Measurements from ENCODE around the gene CLN5.

CLN5 gene

DNA sequence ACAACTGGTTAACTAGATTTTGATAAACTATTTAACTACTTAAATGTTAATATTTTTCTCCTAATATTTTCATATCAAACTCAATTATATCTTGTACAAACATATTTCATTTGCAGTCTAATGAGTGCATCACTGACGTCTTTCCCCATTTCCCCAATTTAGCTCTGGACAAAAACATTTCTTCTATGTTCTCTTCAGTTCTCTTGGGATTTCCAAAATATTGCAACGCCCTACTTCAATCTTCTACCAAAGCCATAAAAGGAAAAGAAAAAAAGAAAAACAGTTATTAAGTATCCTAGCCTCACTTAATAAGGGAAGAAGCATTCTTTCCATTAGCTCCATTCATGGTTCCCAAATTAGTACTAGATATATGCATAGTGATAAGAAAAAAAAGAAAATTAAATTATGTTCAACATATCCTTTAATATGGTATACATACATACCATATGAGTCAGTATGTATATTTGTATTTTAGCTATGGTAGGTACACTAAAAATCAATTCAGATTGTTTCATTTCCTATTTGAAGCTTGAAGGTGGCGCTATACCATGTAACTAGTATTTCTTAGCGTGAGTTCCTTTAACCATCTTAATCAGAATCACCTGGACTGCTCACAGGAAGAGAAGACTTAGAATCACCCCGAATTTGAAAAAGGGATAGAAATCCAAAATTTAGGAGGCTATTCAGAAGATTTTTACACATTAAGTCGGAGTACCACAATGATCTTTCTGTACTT, 25.2 kb downstream of the CLN5 start:
- no peak for TF ChIP-seq EZH2 (IDR thresholded peaks at IDR 0.05; ENCODE audit: borderline replicate concordance, low read length)
- TF ChIP-seq, protein P1, sequence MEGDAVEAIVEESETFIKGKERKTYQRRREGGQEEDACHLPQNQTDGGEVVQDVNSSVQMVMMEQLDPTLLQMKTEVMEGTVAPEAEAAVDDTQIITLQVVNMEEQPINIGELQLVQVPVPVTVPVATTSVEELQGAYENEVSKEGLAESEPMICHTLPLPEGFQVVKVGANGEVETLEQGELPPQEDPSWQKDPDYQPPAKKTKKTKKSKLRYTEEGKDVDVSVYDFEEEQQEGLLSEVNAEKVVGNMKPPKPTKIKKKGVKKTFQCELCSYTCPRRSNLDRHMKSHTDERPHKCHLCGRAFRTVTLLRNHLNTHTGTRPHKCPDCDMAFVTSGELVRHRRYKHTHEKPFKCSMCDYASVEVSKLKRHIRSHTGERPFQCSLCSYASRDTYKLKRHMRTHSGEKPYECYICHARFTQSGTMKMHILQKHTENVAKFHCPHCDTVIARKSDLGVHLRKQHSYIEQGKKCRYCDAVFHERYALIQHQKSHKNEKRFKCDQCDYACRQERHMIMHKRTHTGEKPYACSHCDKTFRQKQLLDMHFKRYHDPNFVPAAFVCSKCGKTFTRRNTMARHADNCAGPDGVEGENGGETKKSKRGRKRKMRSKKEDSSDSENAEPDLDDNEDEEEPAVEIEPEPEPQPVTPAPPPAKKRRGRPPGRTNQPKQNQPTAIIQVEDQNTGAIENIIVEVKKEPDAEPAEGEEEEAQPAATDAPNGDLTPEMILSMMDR (IDR thresholded peaks at IDR 0.05; ENCODE audit: low read length) = peak; percentile 75
- Histone ChIP-seq H2AFZ (ENCODE audit: low read length) (no peak overlapping the region), H3K79me2 (ENCODE audit: insufficient read depth, low read length) (peaks cover 42% of the 10 kb centered on the region), H3K27ac (ENCODE audit: low read depth, low read length, poor library complexity, severe bottlenecking) (no peak overlapping the region), H3K4me2 (ENCODE audit: low read length) (no peak overlapping the region), H3F3A (ENCODE audit: insufficient read depth, low read length) (no peaks in the 10 kb centered on the region), H3K9ac (ENCODE audit: low read length) (no peak overlapping the region), H3K9me2 (ENCODE audit: low read depth, low read length) (no peaks in the 10 kb centered on the region), H3K36me3 (ENCODE audit: insufficient read depth, low read length) (peaks cover 86% of the 10 kb centered on the region), H3K9me3 (ENCODE audit: low read length) (no peaks in the 10 kb centered on the region), H3K27me3 (ENCODE audit: insufficient read depth, low read length) (no peaks in the 10 kb centered on the region), H4K20me1 (ENCODE audit: insufficient read depth, low read length) (no peaks in the 10 kb centered on the region), H3K4me1 (ENCODE audit: insufficient read depth, low read length, severe bottlenecking) (peaks cover 15% of the 10 kb centered on the region), H3K4me3 (ENCODE audit: low read depth, low read length, poor library complexity, severe bottlenecking) (no peak overlapping the region)

DNA sequence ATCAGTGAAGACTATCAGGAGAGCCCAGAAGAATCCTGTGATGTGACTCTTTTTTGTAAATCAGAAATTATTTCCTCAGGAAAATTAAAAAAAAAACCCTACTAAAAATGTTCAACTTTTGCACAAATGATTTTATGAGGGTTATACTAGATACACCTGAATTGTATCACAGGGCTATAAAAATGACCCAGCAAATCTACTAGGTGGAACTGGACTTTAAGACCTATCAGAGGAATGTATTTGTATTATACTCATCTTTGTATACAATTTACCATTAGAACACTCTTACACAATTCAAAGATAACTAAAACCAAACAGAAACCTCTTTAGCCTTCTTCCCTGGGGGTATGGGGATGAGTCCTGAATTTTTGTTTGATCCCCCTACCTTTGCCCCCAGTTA, 27.9 kb downstream of the CLN5 start:
- Histone ChIP-seq H3F3A (ENCODE audit: insufficient read depth, low read length) (no peaks in the 10 kb centered on the region), H2AFZ (ENCODE audit: low read length) (no peak overlapping the region), H4K20me1 (ENCODE audit: insufficient read depth, low read length) (peaks cover 4% of the 10 kb centered on the region), H3K36me3 (ENCODE audit: insufficient read depth, low read length) (peaks cover 59% of the 10 kb centered on the region), H3K27ac (ENCODE audit: low read depth, low read length, poor library complexity, severe bottlenecking) (no peak overlapping the region), H3K4me3 (ENCODE audit: low read depth, low read length, poor library complexity, severe bottlenecking) (no peak overlapping the region), H3K79me2 (ENCODE audit: insufficient read depth, low read length) (peaks cover 69% of the 10 kb centered on the region), H3K9ac (ENCODE audit: low read length) (no peak overlapping the region), H3K4me1 (ENCODE audit: insufficient read depth, low read length, severe bottlenecking) (peaks cover 42% of the 10 kb centered on the region), H3K4me2 (ENCODE audit: low read length) (no peak overlapping the region), H3K27me3 (ENCODE audit: insufficient read depth, low read length) (no peaks in the 10 kb centered on the region), H3K9me3 (ENCODE audit: low read length) (no peaks in the 10 kb centered on the region), H3K9me2 (ENCODE audit: low read depth, low read length) (no peaks in the 10 kb centered on the region)
- TF ChIP-seq, protein P1 (IDR thresholded peaks at IDR 0.05; ENCODE audit: low read length) = no peak
- no peak for TF ChIP-seq EZH2 (IDR thresholded peaks at IDR 0.05; ENCODE audit: borderline replicate concordance, low read length)

DNA sequence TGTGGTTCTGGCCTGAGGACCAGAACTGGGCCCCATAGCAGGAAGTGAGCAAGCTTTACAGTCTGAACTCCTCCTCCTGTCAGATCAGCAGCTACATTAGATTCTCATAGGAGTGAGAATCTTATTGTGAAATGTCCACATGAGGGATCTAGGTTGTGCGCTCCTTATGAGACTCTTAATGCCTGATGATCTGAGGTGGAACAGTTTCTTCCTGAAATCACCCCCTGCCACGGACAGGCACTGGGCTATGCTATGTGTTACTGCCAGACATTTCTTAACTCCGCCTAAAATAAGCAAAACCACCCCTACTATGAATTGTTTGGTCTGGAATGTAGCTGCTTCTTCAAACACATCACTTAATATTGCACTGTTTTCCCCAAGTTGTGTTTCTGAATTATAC, 30.5 kb downstream of the CLN5 start:
- Histone ChIP-seq H3K36me3 (ENCODE audit: insufficient read depth, low read length) (peaks cover 33% of the 10 kb centered on the region; the same call in 1 of the 2 replicates), H3K79me2 (ENCODE audit: insufficient read depth, low read length) (peaks cover 81% of the 10 kb centered on the region), H3K4me2 (ENCODE audit: low read length) (peak overlapping the region; percentile 70; the same call in 1 of the 2 replicates), H3K9me3 (ENCODE audit: low read length) (no peaks in the 10 kb centered on the region), H3F3A (ENCODE audit: insufficient read depth, low read length) (no peaks in the 10 kb centered on the region), H2AFZ (ENCODE audit: low read length) (no peak overlapping the region), H4K20me1 (ENCODE audit: insufficient read depth, low read length) (peaks cover 4% of the 10 kb centered on the region), H3K4me3 (ENCODE audit: low read depth, low read length, poor library complexity, severe bottlenecking) (no peak overlapping the region), H3K9ac (ENCODE audit: low read length) (no peak overlapping the region), H3K4me1 (ENCODE audit: insufficient read depth, low read length, severe bottlenecking) (peaks cover 53% of the 10 kb centered on the region), H3K27me3 (ENCODE audit: insufficient read depth, low read length) (no peaks in the 10 kb centered on the region), H3K9me2 (ENCODE audit: low read depth, low read length) (no peaks in the 10 kb centered on the region), H3K27ac (ENCODE audit: low read depth, low read length, poor library complexity, severe bottlenecking) (peak overlapping the region; percentile 6)
- no peak for TF ChIP-seq EZH2 (IDR thresholded peaks at IDR 0.05; ENCODE audit: borderline replicate concordance, low read length)
- TF ChIP-seq, protein P1 (IDR thresholded peaks at IDR 0.05; ENCODE audit: low read length) = no peak

Measured in OCI-LY1 (cell line).